GM12878 (cell line): ENCODE data around the gene DAAM1. TPM values are rescaled to one million over a fixed set of nuclear protein-coding genes. Genes with fewer than 3 reads are reported as not detected.

ENCODE experiments used
- ATAC-seq: fragments of 200-7000 bp; cut with Tn5 transposase; 3 replicates; pipeline ENCODE4 v1.9.1; 2020; ENCODE audit warnings: mild to moderate bottlenecking, moderate library complexity
- BruUV-seq: library from RNA; stranded (reverse); fragments of 400-500 nt; replicated peaks from 2 replicates; lab custom pipeline; 2021; lab: Mats Ljungman, UMichigan
- CTCF ChIA-PET: fragments of 300-600 bp; sonication (Branson Sonifier 250); formaldehyde crosslinking; extraction: SDS; loops from one replicate; lab custom pipeline; 2021; ENCODE audit warnings: inconsistent platforms; lab: Yijun Ruan, JAX
- POLR2A ChIA-PET: fragments of 350-600 bp; formaldehyde crosslinking; extraction: SDS; loops from one replicate; lab custom pipeline; 2021; ENCODE audit warnings: inconsistent platforms; lab: Charles Lee
- RAD21 ChIA-PET: fragments of 300-600 bp; sonication (Branson Sonifier 250); formaldehyde crosslinking; loops from one replicate; lab custom pipeline; 2023; ENCODE audit warnings: antibody characterized with exemption; ENCODE audit not compliant: unreplicated experiment; lab: Charles Lee
- SMC1A ChIA-PET: fragments of 300-600 bp; sonication (Branson Sonifier 250); formaldehyde crosslinking; loops from one replicate; lab custom pipeline; 2023; ENCODE audit not compliant: unreplicated experiment, uncharacterized antibody; lab: Charles Lee
- DNase-seq: peaks from one replicate; pipeline ENCODE4 v3.0.0-alpha.2; 2011; ENCODE audit warnings: low read depth, low spot score
- FAIRE-seq: peaks from 3 replicates; lab custom pipeline; 2011; peaks lifted over from hg19 to GRCh38; lab: Jason Lieb, UNC
- H2AFZ ChIP-seq: 2 replicates; pipeline ENCODE4 v1.6.0; 2011; ENCODE audit warnings: low read depth, low read length, control low read depth; ENCODE audit not compliant: control insufficient read depth
- H3K27ac ChIP-seq: 2 replicates; pipeline ENCODE4 v1.5.1; 2011; ENCODE audit warnings: control low read depth; ENCODE audit not compliant: control insufficient read depth, insufficient read depth
- H3K27me3 ChIP-seq, 2 experiments: replicated peaks in 1 of 2; 2 replicates each; pipeline versions ENCODE4 v1.6.0 to v1.6.1; 2011; ENCODE audit warnings: low read length in 1 of 2; ENCODE audit not compliant: control insufficient read depth in 2 of 2, insufficient read depth in 2 of 2
- H3K36me3 ChIP-seq, 2 experiments: 2 replicates each; pipeline ENCODE4 v1.5.1; 2011; ENCODE audit warnings: low read length in 1 of 2; ENCODE audit not compliant: control insufficient read depth in 2 of 2, insufficient read depth in 2 of 2
- H3K4me1 ChIP-seq: 2 replicates; pipeline ENCODE4 v1.6.1; 2011; ENCODE audit warnings: mild to moderate bottlenecking, low read length, moderate library complexity, mixed read lengths; ENCODE audit not compliant: control insufficient read depth, insufficient read depth
- H3K4me2 ChIP-seq: 2 replicates; pipeline ENCODE4 v1.6.0; 2011; ENCODE audit warnings: control low read depth; ENCODE audit not compliant: control insufficient read depth, insufficient read depth
- H3K4me3 ChIP-seq: fragments of 200-600 bp; sonication (generic); 2 replicates; pipeline ENCODE4 v1.5.1; 2016
- H3K79me2 ChIP-seq: 2 replicates; pipeline ENCODE4 v1.6.0; 2011; ENCODE audit warnings: low read length; ENCODE audit not compliant: control insufficient read depth, insufficient read depth
- H3K9ac ChIP-seq: 2 replicates; pipeline ENCODE4 v1.8.0; 2011; ENCODE audit warnings: low read length, control low read depth, mixed read lengths; ENCODE audit not compliant: control insufficient read depth, insufficient read depth
- H3K9me3 ChIP-seq: replicated peaks from 3 replicates; pipeline ENCODE4 v1.5.1; 2011; ENCODE audit warnings: mild to moderate bottlenecking, low read length; ENCODE audit not compliant: control insufficient read depth, insufficient read depth
- H4K20me1 ChIP-seq: 2 replicates; pipeline ENCODE4 v1.6.0; 2011; ENCODE audit not compliant: control insufficient read depth, insufficient read depth
- BMI1 ChIP-seq: fragments of 450-650 bp; IDR thresholded peaks from 2 replicates; pipeline ENCODE4 v1.6.1; 2016; ENCODE audit warnings: mild to moderate bottlenecking, moderate library complexity, borderline replicate concordance
- CEBPZ ChIP-seq: fragments of 150-350 bp; IDR thresholded peaks from 2 replicates; pipeline ENCODE4 v1.6.1; 2016; ENCODE audit warnings: low read depth, low read length
- CHD1 ChIP-seq: IDR thresholded peaks from 2 replicates; pipeline ENCODE4 v1.6.1; 2012; ENCODE audit warnings: low read depth, low read length, improper control_type of control experiment
- EZH2 ChIP-seq: IDR thresholded peaks from 2 replicates; pipeline ENCODE4 v1.6.1; 2012; ENCODE audit warnings: low read depth, mild to moderate bottlenecking, control low read depth, inconsistent platforms, low read length, borderline replicate concordance; ENCODE audit not compliant: control insufficient read depth
- MEF2B ChIP-seq: fragments of 450-650 bp; IDR thresholded peaks from 2 replicates; pipeline ENCODE4 v1.6.1; 2018; ENCODE audit warnings: mild to moderate bottlenecking, moderate library complexity; ENCODE audit not compliant: partially characterized antibody, poor library complexity, severe bottlenecking
- MTA2 ChIP-seq: fragments of 450-650 bp; IDR thresholded peaks from 2 replicates; pipeline ENCODE4 v1.6.1; 2016; ENCODE audit warnings: low read depth, mild to moderate bottlenecking, moderate library complexity
- NFYA ChIP-seq: IDR thresholded peaks from 2 replicates; pipeline ENCODE4 v1.6.1; 2011; ENCODE audit warnings: low read depth, mild to moderate bottlenecking, low read length, improper control_type of control experiment, borderline replicate concordance
- NKRF ChIP-seq: fragments of 450-650 bp; conservative IDR thresholded peaks from 2 replicates; pipeline ENCODE4 v1.6.1; 2017; ENCODE audit warnings: mild to moderate bottlenecking, moderate library complexity
- RAD21 ChIP-seq: IDR thresholded peaks from 2 replicates; pipeline ENCODE4 v1.6.1; 2011; ENCODE audit warnings: mild to moderate bottlenecking, low read depth, low read length, moderate library complexity; ENCODE audit not compliant: insufficient read depth
- TCF12 ChIP-seq: IDR thresholded peaks from 2 replicates; pipeline ENCODE4 v1.6.1; 2011; ENCODE audit warnings: low read depth, mild to moderate bottlenecking, low read length
- TCF3 ChIP-seq: IDR thresholded peaks from 2 replicates; pipeline ENCODE4 v1.6.1; 2012; ENCODE audit warnings: low read depth, mild to moderate bottlenecking, low read length, borderline replicate concordance; ENCODE audit not compliant: insufficient read depth
- WRNIP1 ChIP-seq: IDR thresholded peaks from 2 replicates; pipeline ENCODE4 v1.6.1; 2011; ENCODE audit warnings: low read depth, low read length, improper control_type of control experiment, borderline replicate concordance
- ZNF274 ChIP-seq: IDR thresholded peaks from one replicate; pipeline ENCODE4 v1.8.0; 2011; ENCODE audit not compliant: insufficient read length, insufficient read depth
- ZNF592 ChIP-seq: fragments of 450-650 bp; IDR thresholded peaks from 2 replicates; pipeline ENCODE4 v1.6.1; 2017; ENCODE audit warnings: mild to moderate bottlenecking, moderate library complexity
- ZZZ3 ChIP-seq: IDR thresholded peaks from 2 replicates; pipeline ENCODE4 v1.6.1; 2011; ENCODE audit warnings: low read depth; ENCODE audit not compliant: control insufficient read depth, insufficient read length
- WGBS: methylation state at CpG from one replicate; pipeline ENCODE4 v1.1.6; 2016; ENCODE audit warnings: low lambda C conversion rate; ENCODE audit not compliant: insufficient replicate concordance, insufficient coverage; ENCODE audit errors: missing lambda C conversion rate; 5-methylcytosine and 5-hydroxymethylcytosine counted together
- in situ Hi-C: fragments of 300-500 bp; cut with MboI; formaldehyde crosslinking; loops from 9 replicates; pipeline ENCODE4 v1.14.3; 2018; ENCODE audit warnings: mixed read lengths
- intact Hi-C: fragments of 100-400 bp; cut with micrococcal nuclease; formaldehyde crosslinking; loops from one replicate; pipeline ENCODE4 v1.14.2; 2022; ENCODE audit not compliant: unreplicated experiment
- polyA plus RNA-seq, 11 experiments: library from polyadenylated mRNA; depleted of rRNA in 4 of 11; unstranded in 6 of 11; stranded (reverse) in 5 of 11; fragments of >200 nt; fragmentation: Nextera tagmentation in 4 of 11; fragmentation: Illumina TruSeq in 1 of 11; extraction: Ambion mirVana in 4 of 11; extraction: Trizol in 1 of 11; gene quantifications; 1 replicate in 1 of 11; 2 replicates in 10 of 11; pipeline versions ENCODE4 v1.2.1 to v1.2.3, GENCODE V29; 2011 to 2016; ENCODE audit warnings: inconsistent platforms in 2 of 11, missing spikeins in 2 of 11, low read depth in 1 of 11
- total RNA-seq, 4 experiments: library from RNA; depleted of rRNA in 3 of 4; stranded (reverse); fragments of >200 nt in 3 of 4; fragmentation: Illumina TruSeq in 1 of 4; extraction: Trizol in 1 of 4; gene quantifications; 2 replicates each; pipeline versions ENCODE4 v1.2.1 to v1.2.3, GENCODE V29; 2013 to 2021

The DAAM1 gene
- total and polyA plus RNA-seq, 10 of the 15 experiments (the other 5 are each of a cell fraction or from before 2014, with no cell fraction given), result 13.8 to 32.4 (median 24.2) TPM

GRCh38 chr14:59331217-59331616, 142.8 kb downstream of the DAAM1 start:
- peaks cover 0 to 3% of the 10 kb centered on the region in 2 experiments; a peak in 3 of 4 replicates for H3K36me3 ChIP-seq
- H3K79me2 ChIP-seq, result no peaks in the 10 kb centered on the region
- no peak overlapping the region for H3K4me2 ChIP-seq
- intact Hi-C loops, result no loop called here
- no peak overlapping the region for H3K9ac ChIP-seq
- ATAC-seq (no peak), DNase-seq (no peak)
- H3K9me3 ChIP-seq, result no peaks in the 10 kb centered on the region
- H2AFZ ChIP-seq, result no peak overlapping the region
- H3K4me1 ChIP-seq, result peaks cover 5% of the 10 kb centered on the region
- CTCF ChIA-PET, result interaction anchor here (1.4 kb wide), 1 partner anchor 34 kb away, joined by 3 read pairs; no protein-coding TSS in a partner anchor
- BruUV-seq, result no TSS peak
- 74% methylated on average over 2 of the region's 3 CpGs for WGBS
- RAD21 ChIA-PET, result interaction anchor here (1.2 kb wide), 1 partner anchor 142 kb away, joined by 3 read pairs; no protein-coding TSS in a partner anchor
- H3K27me3 ChIP-seq, result no peaks in the 10 kb centered on the region
- H3K27ac ChIP-seq, result no peak overlapping the region
- POLR2A ChIA-PET, result no interaction called here
- H3K4me3 ChIP-seq, result no peak overlapping the region
- TF ChIP-seq CEBPZ, result no peak
- TF ChIP-seq ZZZ3, result no peak
- TF ChIP-seq EZH2, result no peak
- TF ChIP-seq WRNIP1, result no peak
- no peak for TF ChIP-seq MTA2
- TF ChIP-seq ZNF274, result no peak
- TF ChIP-seq RAD21, result no peak
- TF ChIP-seq MEF2B, result no peak
- no peak for TF ChIP-seq BMI1
- TF ChIP-seq CHD1, result no peak
- TF ChIP-seq TCF3, result no peak
- no peak for TF ChIP-seq NFYA
- TF ChIP-seq NKRF, result no peak
- TF ChIP-seq TCF12, result no peak
- TF ChIP-seq ZNF592, result no peak
- TF ChIP-seq, all 136 proteins: peak for 0
- in situ Hi-C loops, result no loop called here
- no peaks in the 10 kb centered on the region for H4K20me1 ChIP-seq
- FAIRE-seq, result no peak
- SMC1A ChIA-PET, result interaction anchor here (1.1 to 2.0 kb wide), 5 partner anchors 46 to 830 kb away, joined by 4 to 6 read pairs (median 5); no protein-coding TSS in a partner anchor
